Tibial nerve (tissue), 4 donors: Measurements from ENCODE around the gene RNF217. TPM values are rescaled to one million over a fixed set of nuclear protein-coding genes. Genes with fewer than 3 reads are reported as not detected.
"Not testable (repeated sequence)": the region's sequence is repeated elsewhere in the genome, so short reads cannot be mapped to it uniquely, and the experiment has no call there.

Experiments used
- DNase-seq, 2 donors: peaks; one replicate each; pipeline ENCODE4 v3.0.0-alpha.2; 2019; ENCODE audit warnings: low spot score in 2 of 2
- H3K27ac ChIP-seq, 4 donors: fragments of 200-600 bp; sonication (generic) in 3 of 4; one replicate each; pipeline ENCODE4 v1.5.1; 2017 to 2019; ENCODE audit warnings: mild to moderate bottlenecking in 1 of 4
- H3K27me3 ChIP-seq, 2 donors: fragments of 200-600 bp; sonication (generic) in 1 of 2; one replicate each; pipeline versions ENCODE4 v1.5.1 to v1.6.0; 2017 to 2019
- H3K36me3 ChIP-seq, 3 donors: fragments of 200-600 bp; sonication (generic); one replicate each; pipeline ENCODE4 v1.5.1; 2018 to 2019
- H3K4me1 ChIP-seq, 4 donors: fragments of 200-600 bp; sonication (generic) in 3 of 4; one replicate each; pipeline ENCODE4 v1.5.1; 2017 to 2019
- H3K4me3 ChIP-seq, 4 donors: fragments of 200-600 bp; sonication (generic) in 3 of 4; one replicate each; pipeline ENCODE4 v1.5.1; 2017 to 2019; ENCODE audit warnings: mild to moderate bottlenecking in 1 of 4, moderate library complexity in 1 of 4
- H3K9me3 ChIP-seq, 4 donors: fragments of 200-600 bp; sonication (generic) in 3 of 4; one replicate each; pipeline ENCODE4 v1.5.1; 2017 to 2019
- CTCF ChIP-seq, 5 experiments: fragments of 200-600 bp in 3 of 5; fragments of 450-650 bp in 2 of 5; sonication (generic) in 3 of 5; IDR thresholded peaks; one replicate each; pipeline ENCODE4 v1.5.1; 2016 to 2019; ENCODE audit warnings: antibody characterized with exemption in 5 of 5, mild to moderate bottlenecking in 3 of 5, moderate library complexity in 2 of 5
- EP300 ChIP-seq, 2 donors: sonication (generic); formaldehyde crosslinking; IDR thresholded peaks; one replicate each; pipeline ENCODE4 v1.6.1; 2017; ENCODE audit warnings: antibody characterized with exemption in 2 of 2, mild to moderate bottlenecking in 1 of 2
- POLR2A ChIP-seq, 2 donors: fragments of 450-650 bp; IDR thresholded peaks; one replicate each; pipeline ENCODE4 v1.6.1; 2017; ENCODE audit warnings: antibody characterized with exemption in 2 of 2, mild to moderate bottlenecking in 2 of 2, moderate library complexity in 2 of 2
- WGBS, 2 donors: methylation state at CpG; one replicate each; pipeline ENCODE4 v1.1.5; 2018; 5-methylcytosine and 5-hydroxymethylcytosine counted together
- total RNA-seq, 4 donors: library from RNA; depleted of rRNA; stranded (reverse); fragments of >200 nt; gene quantifications; one replicate each; pipeline ENCODE4 v1.1.0, GENCODE V29; 2016

The RNF217 gene
- total RNA-seq, 4 donors from 2014 or later: 26.7 to 40.2 (median 35.5) TPM

GRCh38 chr6:125123468-125124048 is 161.3 kb downstream of the RNF217 start:
- DNase-seq: no peak
- H3K4me1 ChIP-seq: no peaks in the 10 kb centered on the region
- H3K36me3 ChIP-seq: no peaks in the 10 kb centered on the region
- no peak overlapping the region for H3K27ac ChIP-seq
- H3K9me3 ChIP-seq: no peaks in the 10 kb centered on the region
- TF ChIP-seq CTCF (IDR thresholded peaks at IDR 0.05) (no peak), EP300 (IDR thresholded peaks at IDR 0.05) (no peak), POLR2A (IDR thresholded peaks at IDR 0.05) (no peak)
- H3K4me3 ChIP-seq: no peak overlapping the region
- 62 to 65% methylated on average over 8 of the region's 8 CpGs for WGBS, 2 donors
- H3K27me3 ChIP-seq: no peaks in the 10 kb centered on the region

GRCh38 chr6:125124049-125124669 is 161.9 kb downstream of the RNF217 start:
- Histone ChIP-seq H3K36me3 (no peaks in the 10 kb centered on the region), H3K27me3 (no peaks in the 10 kb centered on the region), H3K4me1 (no peaks in the 10 kb centered on the region), H3K27ac (no peak overlapping the region), H3K4me3 (no peak overlapping the region), H3K9me3 (no peaks in the 10 kb centered on the region)
- TF ChIP-seq CTCF (IDR thresholded peaks at IDR 0.05): no peak
- TF ChIP-seq EP300 (IDR thresholded peaks at IDR 0.05): no peak
- TF ChIP-seq POLR2A (IDR thresholded peaks at IDR 0.05): no peak
- WGBS, 2 donors: 60 to 67% methylated on average over 5 to 6 of the region's 6 CpGs
- no peak for DNase-seq

GRCh38 chr6:125125856-125126255 is 163.6 kb downstream of the RNF217 start:
- not testable (repeated sequence) for H3K36me3 ChIP-seq, H3K4me1 ChIP-seq, H3K9me3 ChIP-seq, DNase-seq, H3K4me3 ChIP-seq, H3K27me3 ChIP-seq, H3K27ac ChIP-seq
- WGBS, 2 donors: 98 to 99% methylated on average over 13 to 23 of the region's 23 CpGs

- TF ChIP-seq EP300 (IDR thresholded peaks at IDR 0.05) (no peak), POLR2A (IDR thresholded peaks at IDR 0.05) (no peak), CTCF (IDR thresholded peaks at IDR 0.05) (no peak)
- Histone ChIP-seq H3K36me3 (no peaks in the 10 kb centered on the region), H3K4me1 (no peaks in the 10 kb centered on the region), H3K27me3 (no peaks in the 10 kb centered on the region), H3K27ac (no peak overlapping the region), H3K4me3 (no peak overlapping the region), H3K9me3 (no peaks in the 10 kb centered on the region)
- 54 to 61% methylated on average over 4 of the region's 4 CpGs for WGBS, 2 donors
- no peak for DNase-seq
These were observed 167.1 kb downstream of the RNF217 start for GRCh38 chr6:125129354-125129753.

GRCh38 chr6:125132058-125132457 is 169.8 kb downstream of the RNF217 start:
- H3K27me3 ChIP-seq: no peaks in the 10 kb centered on the region
- H3K4me3 ChIP-seq: no peak overlapping the region
- H3K4me1 ChIP-seq: no peaks in the 10 kb centered on the region
- no peaks in the 10 kb centered on the region for H3K9me3 ChIP-seq
- 23 to 37% methylated on average over 1 of the region's 1 CpG for WGBS, 2 donors
- H3K27ac ChIP-seq: no peak overlapping the region
- no peak for TF ChIP-seq CTCF (IDR thresholded peaks at IDR 0.05)
- TF ChIP-seq EP300 (IDR thresholded peaks at IDR 0.05): no peak
- TF ChIP-seq POLR2A (IDR thresholded peaks at IDR 0.05): no peak
- H3K36me3 ChIP-seq: no peaks in the 10 kb centered on the region
- no peak for DNase-seq
